HUES48 (cell line): Measurements from ENCODE around the gene ASXL1.
"Not testable (repeated sequence)": the region's sequence is repeated elsewhere in the genome, so short reads cannot be mapped to it uniquely, and the experiment has no call there.

Experiments used
- H3K27ac ChIP-seq: one replicate; pipeline ENCODE4 v1.7.0; 2013; ENCODE audit warnings: low read depth, low read length, inconsistent platforms
- H3K27me3 ChIP-seq: 2 replicates; pipeline ENCODE4 v1.6.1; 2013; ENCODE audit warnings: mild to moderate bottlenecking, low read length; ENCODE audit not compliant: control insufficient read depth, insufficient read depth
- H3K36me3 ChIP-seq: 2 replicates; pipeline ENCODE4 v1.6.1; 2013; ENCODE audit warnings: low read length; ENCODE audit not compliant: control insufficient read depth, insufficient read depth
- H3K4me1 ChIP-seq: 2 replicates; pipeline ENCODE4 v1.6.1; 2013; ENCODE audit warnings: mild to moderate bottlenecking, low read length; ENCODE audit not compliant: control insufficient read depth, insufficient read depth
- H3K4me3 ChIP-seq: 2 replicates; pipeline ENCODE4 v1.5.1; 2013; ENCODE audit warnings: mild to moderate bottlenecking, low read depth, low read length
- H3K9ac ChIP-seq: 2 replicates; pipeline ENCODE4 v1.6.1; 2013; ENCODE audit warnings: mild to moderate bottlenecking, low read depth, low read length, moderate library complexity
- H3K9me3 ChIP-seq: 2 replicates; pipeline ENCODE4 v1.6.1; 2013; ENCODE audit warnings: low read length; ENCODE audit not compliant: control insufficient read depth, insufficient read depth

Gene ASXL1

GRCh38 chr20:32354592-32355416 is 3.3 kb upstream of the ASXL1 start:
- no peak overlapping the region for H3K9ac ChIP-seq
- peaks cover 5% of the 10 kb centered on the region for H3K27me3 ChIP-seq
- no peaks in the 10 kb centered on the region for H3K36me3 ChIP-seq
- H3K9me3 ChIP-seq: no peaks in the 10 kb centered on the region
- H3K4me1 ChIP-seq: peaks cover 9% of the 10 kb centered on the region; the same call in 1 of the 2 replicates
- no peak overlapping the region for H3K4me3 ChIP-seq
- H3K27ac ChIP-seq: no peak overlapping the region

- Histone ChIP-seq H3K4me1 (peaks cover 9% of the 10 kb centered on the region; the same call in 1 of the 2 replicates), H3K9ac (no peak overlapping the region), H3K4me3 (no peak overlapping the region), H3K9me3 (no peaks in the 10 kb centered on the region), H3K36me3 (no peaks in the 10 kb centered on the region), H3K27me3 (peaks cover 11% of the 10 kb centered on the region), H3K27ac (no peak overlapping the region)
These were observed 2.7 kb upstream of the ASXL1 start for GRCh38 chr20:32355417-32355841.

GRCh38 chr20:32355907-32356621 is 2.1 kb upstream of the ASXL1 start:
- H3K36me3 ChIP-seq, H3K4me3 ChIP-seq, H3K9ac ChIP-seq, H3K9me3 ChIP-seq, H3K27ac ChIP-seq, H3K4me1 ChIP-seq: not testable (repeated sequence)
- H3K27me3 ChIP-seq: peaks cover 18% of the 10 kb centered on the region

GRCh38 chr20:32356622-32357374 is 1.3 kb upstream of the ASXL1 start:
- peaks cover 9% of the 10 kb centered on the region; the same call in 1 of the 2 replicates for H3K4me1 ChIP-seq
- H3K9me3 ChIP-seq: no peaks in the 10 kb centered on the region
- no peak overlapping the region for H3K9ac ChIP-seq
- H3K27ac ChIP-seq: peak overlapping the region; percentile 60
- no peaks in the 10 kb centered on the region for H3K36me3 ChIP-seq
- peak overlapping the region; percentile 91 for H3K4me3 ChIP-seq
- peaks cover 23% of the 10 kb centered on the region for H3K27me3 ChIP-seq

- H3K36me3 ChIP-seq: no peaks in the 10 kb centered on the region
- H3K27me3 ChIP-seq: peaks cover 26% of the 10 kb centered on the region
- H3K9ac ChIP-seq: peak overlapping the region; percentile 53; the same call in 1 of the 2 replicates
- H3K4me3 ChIP-seq: peak overlapping the region; percentile 91
- H3K4me1 ChIP-seq: peaks cover 9% of the 10 kb centered on the region; the same call in 1 of the 2 replicates
- H3K9me3 ChIP-seq: no peaks in the 10 kb centered on the region
- H3K27ac ChIP-seq: peak overlapping the region; percentile 60
These were observed 709 bp upstream of the ASXL1 start for GRCh38 chr20:32357375-32357868.

GRCh38 chr20:32358632-32358882 is 426 bp downstream of the ASXL1 start:
- Histone ChIP-seq H3K4me1 (peaks cover 9% of the 10 kb centered on the region; the same call in 1 of the 2 replicates), H3K9ac (no peak overlapping the region), H3K27me3 (peaks cover 37% of the 10 kb centered on the region), H3K36me3 (no peaks in the 10 kb centered on the region), H3K4me3 (peak overlapping the region; percentile 91; the same call in 1 of the 2 replicates), H3K27ac (peak overlapping the region; percentile 96), H3K9me3 (no peaks in the 10 kb centered on the region)

- H3K9ac ChIP-seq: 0 out of 2 replicates have a peak overlapping the region, but pooled peaks have one; percentile 27
- H3K36me3 ChIP-seq: no peaks in the 10 kb centered on the region
- peaks cover 41% of the 10 kb centered on the region for H3K27me3 ChIP-seq
- no peaks in the 10 kb centered on the region for H3K9me3 ChIP-seq
- H3K4me1 ChIP-seq: peaks cover 9% of the 10 kb centered on the region; the same call in 1 of the 2 replicates
- H3K27ac ChIP-seq: peak overlapping the region; percentile 96
- peak overlapping the region; percentile 72 for H3K4me3 ChIP-seq
These were observed 927 bp downstream of the ASXL1 start for GRCh38 chr20:32358883-32359632.

- peak overlapping the region; percentile 96 for H3K27ac ChIP-seq
- H3K9ac ChIP-seq: no peak overlapping the region
- no peaks in the 10 kb centered on the region for H3K9me3 ChIP-seq
- peaks cover 9% of the 10 kb centered on the region; the same call in 1 of the 2 replicates for H3K4me1 ChIP-seq
- peaks cover 46% of the 10 kb centered on the region for H3K27me3 ChIP-seq
- no peaks in the 10 kb centered on the region for H3K36me3 ChIP-seq
- H3K4me3 ChIP-seq: peak overlapping the region; percentile 72
These were observed 1.7 kb downstream of the ASXL1 start for GRCh38 chr20:32359633-32360332.

- Histone ChIP-seq H3K36me3 (no peaks in the 10 kb centered on the region), H3K27ac (no peak overlapping the region), H3K4me1 (peaks cover 9% of the 10 kb centered on the region; the same call in 1 of the 2 replicates), H3K9ac (no peak overlapping the region), H3K4me3 (no peak overlapping the region), H3K9me3 (no peaks in the 10 kb centered on the region), H3K27me3 (peaks cover 51% of the 10 kb centered on the region)
These were observed 2.2 kb downstream of the ASXL1 start for GRCh38 chr20:32360333-32360634.

- H3K9me3 ChIP-seq: no peaks in the 10 kb centered on the region
- no peak overlapping the region for H3K27ac ChIP-seq
- no peak overlapping the region for H3K9ac ChIP-seq
- H3K27me3 ChIP-seq: peaks cover 52% of the 10 kb centered on the region
- peaks cover 4% of the 10 kb centered on the region; the same call in 1 of the 2 replicates for H3K4me1 ChIP-seq
- no peaks in the 10 kb centered on the region; the same call in 1 of the 2 replicates for H3K36me3 ChIP-seq
- no peak overlapping the region for H3K4me3 ChIP-seq
These were observed 4.8 kb downstream of the ASXL1 start for GRCh38 chr20:32362901-32363364.
